ENCODE data around the gene WNK1. TPM values are rescaled to one million over a fixed set of nuclear protein-coding genes. Genes with fewer than 3 reads are reported as not detected.
A peak's percentile ranks its signal among the peaks of the same experiment; 100 is the strongest.

Gene WNK1
- polyA plus RNA-seq, 1 donor (not counting 4 experiments of a cell fraction or from before 2014, with no cell fraction given), result 72.3 TPM

- peaks cover 18% of the 10 kb centered on the region for H3K4me1 ChIP-seq (ENCODE audit: control insufficient read depth, extremely low read depth, insufficient read depth, low read length)
- no peak overlapping the region for H3K27ac ChIP-seq (ENCODE audit: control insufficient read depth, insufficient read depth, low read length)
- no peak overlapping the region for H3K4me3 ChIP-seq (ENCODE audit: control insufficient read depth in 2 of 3, extremely low read depth in 1 of 3, insufficient read depth in 2 of 3, low read depth in 1 of 3, low read length in 3 of 3)
- dilution Hi-C loops (cut with MboI; ENCODE audit: extremely low pct_ligation_motif_present, low sequenced_read_pairs), result no loop called here
- peaks cover 18% of the 10 kb centered on the region for H4K20me1 ChIP-seq (ENCODE audit: control insufficient read depth, extremely low read depth, insufficient read depth, low read length)
- no peak overlapping the region for H3K4me2 ChIP-seq (ENCODE audit: control insufficient read depth, extremely low read depth, insufficient read depth, low read depth, low read length)
- H3K79me2 ChIP-seq (ENCODE audit: control insufficient read depth, insufficient read depth, low read length), result peaks cover 98% of the 10 kb centered on the region
- no peak for TF ChIP-seq CTCF (optimal IDR thresholded peaks at IDR 0.05 in 1 of 3, IDR thresholded peaks at IDR 0.05 in 1 of 3, conservative IDR thresholded peaks at IDR 0.05 in 1 of 3; ENCODE audit: extremely low read depth in 1 of 3, insufficient read depth in 2 of 3, low read length in 3 of 3)
- no peak for TF ChIP-seq EZH2 (IDR thresholded peaks at IDR 0.05; ENCODE audit: low read length)
- peaks cover 3 to 4% of the 10 kb centered on the region in 2 experiments for H3K36me3 ChIP-seq (ENCODE audit: control insufficient read depth in 2 of 2, extremely low read depth in 1 of 2, insufficient read depth in 2 of 2, low read length in 2 of 2)
- DNase-seq (ENCODE audit: low read depth, low spot score) (no peak), FAIRE-seq (peak; percentile 17)
- no peaks in the 10 kb centered on the region for H3K9me3 ChIP-seq (ENCODE audit: control insufficient read depth, low read depth, low read length)
- no peak overlapping the region for H3K9ac ChIP-seq (ENCODE audit: control insufficient read depth, extremely low read depth, insufficient read depth, low read length)
- H3K9me1 ChIP-seq (ENCODE audit: control insufficient read depth, extremely low read depth, insufficient read depth, low read length), result no peaks in the 10 kb centered on the region
- H3K27me3 ChIP-seq (ENCODE audit: control insufficient read depth, extremely low read depth, insufficient read depth, low read length), result no peaks in the 10 kb centered on the region
- no peak overlapping the region for H2AFZ ChIP-seq (ENCODE audit: control insufficient read depth, low read length)
Measured at GRCh38 chr12:759628-760027, 7.2 kb downstream of the WNK1 start.

- FAIRE-seq (no peak), DNase-seq (ENCODE audit: low read depth, low spot score) (no peak)
- Histone ChIP-seq H3K4me3 (ENCODE audit: control insufficient read depth in 2 of 3, extremely low read depth in 1 of 3, insufficient read depth in 2 of 3, low read depth in 1 of 3, low read length in 3 of 3) (no peak overlapping the region), H3K27ac (ENCODE audit: control insufficient read depth, insufficient read depth, low read length) (no peak overlapping the region), H3K36me3 (ENCODE audit: control insufficient read depth in 2 of 2, extremely low read depth in 1 of 2, insufficient read depth in 2 of 2, low read length in 2 of 2) (peaks cover 3 to 6% of the 10 kb centered on the region in 2 experiments), H3K27me3 (ENCODE audit: control insufficient read depth, extremely low read depth, insufficient read depth, low read length) (no peaks in the 10 kb centered on the region), H3K4me1 (ENCODE audit: control insufficient read depth, extremely low read depth, insufficient read depth, low read length) (peaks cover 10% of the 10 kb centered on the region), H4K20me1 (ENCODE audit: control insufficient read depth, extremely low read depth, insufficient read depth, low read length) (peaks cover 4% of the 10 kb centered on the region), H3K9ac (ENCODE audit: control insufficient read depth, extremely low read depth, insufficient read depth, low read length) (no peak overlapping the region), H3K9me1 (ENCODE audit: control insufficient read depth, extremely low read depth, insufficient read depth, low read length) (no peaks in the 10 kb centered on the region), H2AFZ (ENCODE audit: control insufficient read depth, low read length) (no peak overlapping the region), H3K4me2 (ENCODE audit: control insufficient read depth, extremely low read depth, insufficient read depth, low read depth, low read length) (no peak overlapping the region), H3K79me2 (ENCODE audit: control insufficient read depth, insufficient read depth, low read length) (peaks cover 96% of the 10 kb centered on the region), H3K9me3 (ENCODE audit: control insufficient read depth, low read depth, low read length) (no peaks in the 10 kb centered on the region)
- no peak for TF ChIP-seq EZH2 (IDR thresholded peaks at IDR 0.05; ENCODE audit: low read length)
- no peak for TF ChIP-seq CTCF (optimal IDR thresholded peaks at IDR 0.05 in 1 of 3, IDR thresholded peaks at IDR 0.05 in 1 of 3, conservative IDR thresholded peaks at IDR 0.05 in 1 of 3; ENCODE audit: extremely low read depth in 1 of 3, insufficient read depth in 2 of 3, low read length in 3 of 3)
- dilution Hi-C loops (cut with MboI; ENCODE audit: extremely low pct_ligation_motif_present, low sequenced_read_pairs), result no loop called here
Measured at GRCh38 chr12:761256-761655, 8.9 kb downstream of the WNK1 start.

All from keratinocyte (primary cell).